PC-3 (cell line): ENCODE results near the gene CEP112. TPM values are rescaled to one million over a fixed set of nuclear protein-coding genes. Genes with fewer than 3 reads are reported as not detected.

Source experiments
- ATAC-seq: fragments of 200-7000 bp; cut with Tn5 transposase; 2 replicates; pipeline ENCODE4 v1.9.1; 2020; ENCODE audit warnings: mild to moderate bottlenecking, moderate library complexity
- BruUV-seq: library from RNA; stranded (reverse); fragments of 400-500 nt; replicated peaks from 2 replicates; lab custom pipeline; 2021; lab: Mats Ljungman, UMichigan
- CTCF ChIA-PET: fragments of 300-600 bp; sonication (Branson Sonifier 250); formaldehyde crosslinking; loops from one replicate; lab custom pipeline; 2022; ENCODE audit warnings: antibody characterized with exemption; lab: Charles Lee
- POLR2A ChIA-PET: fragments of 300-600 bp; sonication (Branson Sonifier 250); formaldehyde crosslinking; loops from one replicate; lab custom pipeline; 2022; ENCODE audit warnings: antibody characterized with exemption; ENCODE audit not compliant: unreplicated experiment; lab: Charles Lee
- DNase-seq: peaks from one replicate; pipeline ENCODE4 v3.0.0-alpha.2; 2015
- H2AFZ ChIP-seq: fragments of 300-600 bp; sonication (generic); 2 replicates; pipeline ENCODE4 v1.6.0; 2016; ENCODE audit warnings: antibody characterized with exemption, low read length
- H3F3A ChIP-seq: fragments of 300-600 bp; sonication (generic); one replicate; pipeline ENCODE4 v1.6.0; 2017; ENCODE audit warnings: antibody characterized with exemption, low read length, control low read depth, mild to moderate bottlenecking; ENCODE audit not compliant: unreplicated experiment
- H3K27ac ChIP-seq: fragments of 300-600 bp; sonication (generic); 2 replicates; pipeline ENCODE4 v1.5.1; 2016; ENCODE audit warnings: mild to moderate bottlenecking, low read length
- H3K27me3 ChIP-seq: fragments of 300-600 bp; sonication (generic); 2 replicates; pipeline ENCODE4 v1.6.1; 2016; ENCODE audit warnings: low read length, mixed read lengths
- H3K36me3 ChIP-seq: fragments of 300-600 bp; sonication (generic); 2 replicates; pipeline ENCODE4 v1.6.1; 2016; ENCODE audit warnings: low read depth, mixed run types, low read length, mixed read lengths
- H3K4me1 ChIP-seq: fragments of 300-600 bp; sonication (generic); 2 replicates; pipeline ENCODE4 v1.5.1; 2016; ENCODE audit warnings: low read length; ENCODE audit not compliant: insufficient read depth
- H3K4me2 ChIP-seq: fragments of 300-600 bp; sonication (generic); 2 replicates; pipeline ENCODE4 v1.6.0; 2016; ENCODE audit warnings: low read length
- H3K4me3 ChIP-seq: fragments of 300-600 bp; sonication (generic); 2 replicates; pipeline ENCODE4 v1.5.1; 2016; ENCODE audit warnings: mild to moderate bottlenecking, low read length, mixed read lengths
- H3K79me2 ChIP-seq: fragments of 300-600 bp; sonication (generic); 2 replicates; pipeline ENCODE4 v1.6.1; 2017; ENCODE audit warnings: low read length, mixed read lengths
- H3K9ac ChIP-seq: fragments of 300-600 bp; sonication (generic); 2 replicates; pipeline ENCODE4 v1.6.0; 2016; ENCODE audit warnings: mild to moderate bottlenecking, low read length
- H3K9me2 ChIP-seq: fragments of 300-600 bp; sonication (generic); replicated peaks from 2 replicates; pipeline ENCODE4 v1.6.1; 2016; ENCODE audit warnings: mixed run types, low read length, mixed read lengths
- H3K9me3 ChIP-seq: fragments of 300-600 bp; sonication (generic); 2 replicates; pipeline ENCODE4 v1.6.1; 2016; ENCODE audit warnings: low read length, mixed read lengths
- H4K20me1 ChIP-seq: fragments of 300-600 bp; sonication (generic); 2 replicates; pipeline ENCODE4 v1.6.1; 2016; ENCODE audit warnings: low read length, mixed read lengths
- EZH2 ChIP-seq: fragments of 300-600 bp; sonication (generic); IDR thresholded peaks from one replicate; pipeline ENCODE4 v1.6.1; 2017; ENCODE audit warnings: antibody characterized with exemption, mild to moderate bottlenecking, low read length; ENCODE audit not compliant: unreplicated experiment
- EZH2phosphoT487 ChIP-seq: fragments of 300-600 bp; sonication (generic); IDR thresholded peaks from 2 replicates; pipeline ENCODE4 v1.6.1; 2018; ENCODE audit warnings: mild to moderate bottlenecking, antibody characterized with exemption, low read length, borderline replicate concordance
- intact Hi-C: fragments of 100-400 bp; cut with micrococcal nuclease; formaldehyde crosslinking; loops from 2 replicates; pipeline ENCODE4 v1.9.0; 2023
- total RNA-seq: library from RNA; depleted of rRNA; stranded (reverse); fragments of >200 nt; gene quantifications from 2 replicates; pipeline ENCODE4 v1.2.3, GENCODE V29; 2014
- TF ChIP-seq, protein P1 (sequence below): fragments of 300-600 bp; sonication (generic); conservative IDR thresholded peaks from 2 replicates; pipeline ENCODE4 v1.5.1; 2017; ENCODE audit warnings: antibody characterized with exemption, low read depth, mild to moderate bottlenecking, low read length

The CEP112 gene
- total RNA-seq, 1 experiment from 2014 or later, result 6.5 TPM

DNA sequence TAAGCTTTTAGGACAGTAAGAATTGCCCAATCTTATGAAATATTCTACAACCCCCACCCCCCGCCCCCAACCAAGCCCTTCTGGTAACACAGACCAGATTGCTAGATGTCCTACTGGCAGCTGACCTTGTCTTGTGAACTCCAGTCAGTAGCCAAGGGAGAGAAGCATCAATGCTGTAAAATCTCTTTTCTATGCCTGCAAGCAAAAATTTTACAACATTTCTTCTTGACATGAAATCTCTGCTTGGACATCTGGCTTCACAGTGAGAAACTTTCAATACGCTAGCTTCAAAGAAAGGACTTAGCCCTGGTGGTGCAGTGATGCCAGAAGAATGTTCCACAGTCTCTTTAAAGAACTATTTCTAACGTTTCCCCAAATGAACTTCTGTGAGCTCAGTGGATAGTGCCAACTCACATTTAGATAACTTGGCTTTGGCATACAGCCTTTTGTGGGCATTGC is 461.2 kb downstream of the CEP112 start:
- no peaks in the 10 kb centered on the region for H4K20me1 ChIP-seq
- no peaks in the 10 kb centered on the region for H3K9me2 ChIP-seq
- H3K9ac ChIP-seq, result no peak overlapping the region
- TF ChIP-seq EZH2phosphoT487, result no peak
- TF ChIP-seq, protein P1, sequence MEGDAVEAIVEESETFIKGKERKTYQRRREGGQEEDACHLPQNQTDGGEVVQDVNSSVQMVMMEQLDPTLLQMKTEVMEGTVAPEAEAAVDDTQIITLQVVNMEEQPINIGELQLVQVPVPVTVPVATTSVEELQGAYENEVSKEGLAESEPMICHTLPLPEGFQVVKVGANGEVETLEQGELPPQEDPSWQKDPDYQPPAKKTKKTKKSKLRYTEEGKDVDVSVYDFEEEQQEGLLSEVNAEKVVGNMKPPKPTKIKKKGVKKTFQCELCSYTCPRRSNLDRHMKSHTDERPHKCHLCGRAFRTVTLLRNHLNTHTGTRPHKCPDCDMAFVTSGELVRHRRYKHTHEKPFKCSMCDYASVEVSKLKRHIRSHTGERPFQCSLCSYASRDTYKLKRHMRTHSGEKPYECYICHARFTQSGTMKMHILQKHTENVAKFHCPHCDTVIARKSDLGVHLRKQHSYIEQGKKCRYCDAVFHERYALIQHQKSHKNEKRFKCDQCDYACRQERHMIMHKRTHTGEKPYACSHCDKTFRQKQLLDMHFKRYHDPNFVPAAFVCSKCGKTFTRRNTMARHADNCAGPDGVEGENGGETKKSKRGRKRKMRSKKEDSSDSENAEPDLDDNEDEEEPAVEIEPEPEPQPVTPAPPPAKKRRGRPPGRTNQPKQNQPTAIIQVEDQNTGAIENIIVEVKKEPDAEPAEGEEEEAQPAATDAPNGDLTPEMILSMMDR, result no peak
- no peak for TF ChIP-seq EZH2
- no peak overlapping the region for H3K4me3 ChIP-seq
- ATAC-seq (no peak), DNase-seq (no peak)
- H3K36me3 ChIP-seq, result no peaks in the 10 kb centered on the region
- H3K9me3 ChIP-seq, result no peaks in the 10 kb centered on the region
- no peaks in the 10 kb centered on the region for H3K27me3 ChIP-seq
- H2AFZ ChIP-seq, result no peak overlapping the region
- H3K79me2 ChIP-seq, result no peaks in the 10 kb centered on the region
- no peak overlapping the region for H3K4me2 ChIP-seq
- BruUV-seq, result no TSS peak
- intact Hi-C loops, result no loop called here
- H3K27ac ChIP-seq, result no peak overlapping the region
- no peaks in the 10 kb centered on the region for H3K4me1 ChIP-seq
- ChIA-PET CTCF (no interaction called here), POLR2A (interaction anchor here (0.6 kb wide), 1 partner anchor 77 kb away, joined by 3 read pairs; no protein-coding TSS in a partner anchor)
- no peaks in the 10 kb centered on the region for H3F3A ChIP-seq

DNA sequence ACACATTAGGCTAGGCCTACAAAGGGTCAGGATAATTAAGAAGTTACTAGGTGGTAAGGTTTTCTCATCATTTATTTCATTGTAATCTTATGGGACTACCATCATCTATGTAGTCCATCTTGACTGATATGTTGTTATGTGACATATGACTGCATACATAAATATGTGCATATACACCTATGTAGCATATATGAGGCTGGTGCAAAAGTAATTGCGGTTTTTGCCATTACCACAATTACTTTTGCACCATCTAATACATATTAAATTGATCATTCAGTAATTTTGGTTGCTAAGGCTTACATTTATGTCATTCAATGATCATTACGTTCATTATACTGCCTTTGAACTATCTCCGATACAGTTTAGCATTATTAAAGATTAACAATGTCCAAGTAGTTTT is 462.7 kb downstream of the CEP112 start:
- Histone ChIP-seq H3K36me3 (no peaks in the 10 kb centered on the region), H3K79me2 (no peaks in the 10 kb centered on the region), H3K4me1 (peaks cover 1% of the 10 kb centered on the region), H3K27ac (no peak overlapping the region), H4K20me1 (no peaks in the 10 kb centered on the region), H3F3A (no peaks in the 10 kb centered on the region), H3K9ac (no peak overlapping the region), H3K9me2 (no peaks in the 10 kb centered on the region), H3K4me3 (no peak overlapping the region), H3K27me3 (no peaks in the 10 kb centered on the region), H3K4me2 (no peak overlapping the region), H2AFZ (no peak overlapping the region), H3K9me3 (no peaks in the 10 kb centered on the region)
- ATAC-seq (no peak), DNase-seq (no peak)
- TF ChIP-seq EZH2phosphoT487, result no peak
- TF ChIP-seq EZH2, result no peak
- TF ChIP-seq, protein P1, result no peak
- ChIA-PET CTCF (no interaction called here), POLR2A (no interaction called here)
- intact Hi-C loops, result no loop called here
- BruUV-seq, result no TSS peak

DNA sequence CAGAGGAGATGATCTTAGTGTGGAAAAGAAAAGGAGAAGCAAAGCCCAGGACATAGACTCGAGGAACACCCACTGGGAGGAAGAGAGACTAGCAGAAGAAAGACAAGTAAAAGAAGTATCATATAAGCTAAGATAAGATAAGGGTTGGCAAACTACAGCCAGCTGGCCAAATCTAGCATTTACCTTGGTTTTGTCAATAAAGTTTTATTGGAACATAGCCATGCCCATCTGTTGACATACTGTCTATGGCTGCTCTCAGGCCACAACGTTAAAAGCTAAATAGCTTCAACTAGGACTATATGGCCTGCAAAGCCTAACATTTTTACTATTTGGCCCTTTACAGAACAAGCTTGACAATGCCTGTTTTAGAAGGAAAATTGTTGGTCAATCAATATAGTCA is 464.1 kb downstream of the CEP112 start:
- POLR2A ChIA-PET, result interaction anchor here (0.6 kb wide), 1 partner anchor 164 kb away, joined by 7 read pairs; no protein-coding TSS in a partner anchor
- H3K9me3 ChIP-seq, result no peaks in the 10 kb centered on the region
- DNase-seq (no peak), ATAC-seq (no peak)
- H3K4me2 ChIP-seq, result no peak overlapping the region
- H4K20me1 ChIP-seq, result no peaks in the 10 kb centered on the region
- H2AFZ ChIP-seq, result no peak overlapping the region
- H3K4me1 ChIP-seq, result peaks cover 15% of the 10 kb centered on the region
- no peaks in the 10 kb centered on the region for H3K27me3 ChIP-seq
- no peak overlapping the region for H3K27ac ChIP-seq
- CTCF ChIA-PET, result no interaction called here
- no peaks in the 10 kb centered on the region for H3K79me2 ChIP-seq
- intact Hi-C loops, result loop anchor here (2.0 kb wide), 1 partner anchor 15 kb away; no protein-coding TSS in a partner anchor
- no peak overlapping the region for H3K4me3 ChIP-seq
- H3K9me2 ChIP-seq, result no peaks in the 10 kb centered on the region
- H3F3A ChIP-seq, result no peaks in the 10 kb centered on the region
- no peaks in the 10 kb centered on the region for H3K36me3 ChIP-seq
- BruUV-seq, result no TSS peak
- TF ChIP-seq EZH2phosphoT487 (no peak), EZH2 (no peak)
- TF ChIP-seq, protein P1, result no peak
- no peak overlapping the region for H3K9ac ChIP-seq
